Right lobe of liver (tissue), 6 donors: ENCODE measurements around the gene TNFAIP8. TPM values are rescaled to one million over a fixed set of nuclear protein-coding genes. Genes with fewer than 3 reads are reported as not detected.

ENCODE experiments used
- ATAC-seq, 4 donors: fragments of 200-7000 bp; cut with Tn5 transposase; one replicate each; pipeline ENCODE4 v1.9.1; 2020; ENCODE audit warnings: mild to moderate bottlenecking in 4 of 4, moderate library complexity in 4 of 4
- DNase-seq, 3 donors: peaks; one replicate each; pipeline ENCODE4 v3.0.0-alpha.2; 2020
- H3K27ac ChIP-seq, 3 donors: fragments of 200-600 bp; one replicate each; pipeline ENCODE4 v1.8.0; 2022
- H3K27me3 ChIP-seq, 2 donors: fragments of 200-600 bp; one replicate each; pipeline ENCODE4 v1.8.0; 2022
- H3K36me3 ChIP-seq, 4 donors: fragments of 200-600 bp; sonication (generic) in 1 of 4; one replicate each; pipeline versions ENCODE4 v1.5.1 to v1.8.0; 2017 to 2022; ENCODE audit warnings: control low read depth in 1 of 4
- H3K4me1 ChIP-seq, 4 donors: fragments of 200-600 bp; sonication (generic) in 1 of 4; one replicate each; pipeline versions ENCODE4 v1.5.1 to v1.8.0; 2017 to 2022; ENCODE audit warnings: control low read depth in 1 of 4
- H3K4me3 ChIP-seq, 3 donors: fragments of 200-600 bp; one replicate each; pipeline ENCODE4 v1.8.0; 2022
- H3K9me3 ChIP-seq, 4 donors: fragments of 200-600 bp; sonication (generic) in 1 of 4; one replicate each; pipeline versions ENCODE4 v1.5.1 to v1.8.0; 2017 to 2022; ENCODE audit warnings: control low read depth in 1 of 4
- POLR2A ChIP-seq: fragments of 450-650 bp; IDR thresholded peaks from one replicate; pipeline ENCODE4 v1.6.1; 2017; ENCODE audit warnings: antibody characterized with exemption, mild to moderate bottlenecking
- WGBS: methylation state at CpG from one replicate; pipeline ENCODE4 v1.1.6; 2018; ENCODE audit warnings: low coverage, low lambda C conversion rate; ENCODE audit not compliant: insufficient coverage; ENCODE audit errors: missing lambda C conversion rate; 5-methylcytosine and 5-hydroxymethylcytosine counted together
- intact Hi-C, 2 donors: fragments of 100-400 bp; cut with DNase I; formaldehyde crosslinking; loops; one replicate each; pipeline versions ENCODE4 v1.11.2 to v1.14.1; 2022
- total RNA-seq, 6 experiments: library from RNA; depleted of rRNA in 2 of 6; stranded (reverse); fragments of >200 nt in 2 of 6; fragmentation: NEBNext Ultra II Directional in 3 of 6; extraction: Animal tissue kit (Norgen Biotek cat#: 25700) in 3 of 6; gene quantifications; one replicate each; pipeline versions ENCODE4 v1.1.0 to v1.2.4, GENCODE V29; 2016 to 2023
- TF ChIP-seq, protein P1 (sequence below), 4 donors: fragments of 200-600 bp in 3 of 4; fragments of 450-650 bp in 1 of 4; IDR thresholded peaks; one replicate each; pipeline versions ENCODE4 v1.5.1 to v1.8.0; 2016 to 2022; ENCODE audit warnings: antibody characterized with exemption in 4 of 4, mild to moderate bottlenecking in 2 of 4
- donor health status: DM: no; HTN: yes; CAD: no.
- donor health status: DM: no; HTN: no; CAD: no.
- donor health status: DM: no; HTN: no; CAD: no.
- donor health status: DM: no; HTN: yes; CAD: no.
- donor health status: DM: no; HTN: yes; CAD: no.

The TNFAIP8 gene
- total RNA-seq, 6 experiments from 2014 or later: 2.2 to 26.7 (median 5.4) TPM

DNA sequence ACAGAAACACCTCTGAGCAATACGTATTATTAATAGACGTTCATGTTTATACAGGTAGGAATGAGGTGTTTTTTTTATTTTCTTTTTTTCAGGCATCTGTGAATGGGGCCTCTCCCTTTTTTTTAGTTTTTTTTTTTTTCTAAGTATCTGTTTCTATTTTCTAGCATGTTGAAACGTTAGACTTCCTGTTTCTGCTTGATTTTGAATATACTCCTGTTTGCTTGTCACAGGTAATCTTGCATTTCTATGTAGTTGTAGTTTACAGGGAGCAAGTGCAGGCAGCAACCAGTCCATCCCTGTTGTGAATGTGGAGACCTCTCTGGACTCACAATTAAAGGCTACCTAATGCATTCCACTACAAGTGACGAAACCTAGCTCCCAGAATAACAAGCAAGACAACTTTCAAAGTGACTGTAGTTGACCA, 22.8 kb upstream of the TNFAIP8 start:
- TF ChIP-seq POLR2A: no peak
- TF ChIP-seq, protein P1, sequence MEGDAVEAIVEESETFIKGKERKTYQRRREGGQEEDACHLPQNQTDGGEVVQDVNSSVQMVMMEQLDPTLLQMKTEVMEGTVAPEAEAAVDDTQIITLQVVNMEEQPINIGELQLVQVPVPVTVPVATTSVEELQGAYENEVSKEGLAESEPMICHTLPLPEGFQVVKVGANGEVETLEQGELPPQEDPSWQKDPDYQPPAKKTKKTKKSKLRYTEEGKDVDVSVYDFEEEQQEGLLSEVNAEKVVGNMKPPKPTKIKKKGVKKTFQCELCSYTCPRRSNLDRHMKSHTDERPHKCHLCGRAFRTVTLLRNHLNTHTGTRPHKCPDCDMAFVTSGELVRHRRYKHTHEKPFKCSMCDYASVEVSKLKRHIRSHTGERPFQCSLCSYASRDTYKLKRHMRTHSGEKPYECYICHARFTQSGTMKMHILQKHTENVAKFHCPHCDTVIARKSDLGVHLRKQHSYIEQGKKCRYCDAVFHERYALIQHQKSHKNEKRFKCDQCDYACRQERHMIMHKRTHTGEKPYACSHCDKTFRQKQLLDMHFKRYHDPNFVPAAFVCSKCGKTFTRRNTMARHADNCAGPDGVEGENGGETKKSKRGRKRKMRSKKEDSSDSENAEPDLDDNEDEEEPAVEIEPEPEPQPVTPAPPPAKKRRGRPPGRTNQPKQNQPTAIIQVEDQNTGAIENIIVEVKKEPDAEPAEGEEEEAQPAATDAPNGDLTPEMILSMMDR (IDR thresholded peaks at IDR 0.05): no peak
- H3K36me3 ChIP-seq: no peaks in the 10 kb centered on the region
- no peaks in the 10 kb centered on the region for H3K4me1 ChIP-seq
- DNase-seq (no peak), ATAC-seq (no peak)
- 38% methylated on average over 4 of the region's 4 CpGs for whole genome bisulfite sequencing
- no peaks in the 10 kb centered on the region for H3K27me3 ChIP-seq
- intact Hi-C loops: loop anchor here in 1 of 2 donors (10.0 kb wide), 1 partner anchor 218 kb away; no protein-coding TSS in a partner anchor
- H3K4me3 ChIP-seq: no peak overlapping the region
- H3K9me3 ChIP-seq: no peaks in the 10 kb centered on the region
- no peak overlapping the region for H3K27ac ChIP-seq

DNA sequence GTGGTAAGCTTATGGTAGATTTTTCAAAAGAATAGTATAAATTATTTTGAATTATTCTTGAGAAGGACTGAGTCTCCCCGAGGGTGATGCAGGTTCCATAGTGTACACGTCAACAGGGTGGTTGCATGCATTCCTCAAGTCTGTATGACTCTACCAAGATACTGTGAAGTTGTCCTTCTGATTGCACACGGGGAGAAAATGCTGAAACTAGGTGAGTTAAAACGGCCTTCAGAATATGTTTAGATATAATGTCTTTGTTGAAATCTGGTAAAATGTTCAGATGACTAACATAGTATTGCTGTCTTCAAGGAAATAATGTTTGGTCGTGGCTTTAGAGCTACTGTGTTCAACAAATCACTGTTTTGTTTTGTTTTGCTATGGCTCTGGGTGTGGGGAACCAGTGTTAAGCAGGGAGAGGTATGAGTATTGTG, 22.4 kb upstream of the TNFAIP8 start:
- H3K27ac ChIP-seq: no peak overlapping the region
- no peak for DNase-seq
- WGBS: 61% methylated on average over 5 of the region's 5 CpGs
- no peaks in the 10 kb centered on the region for H3K36me3 ChIP-seq
- TF ChIP-seq POLR2A: no peak
- TF ChIP-seq, protein P1 (IDR thresholded peaks at IDR 0.05): no peak
- no peak for ATAC-seq
- H3K9me3 ChIP-seq: no peaks in the 10 kb centered on the region
- intact Hi-C loops: loop anchor here in 1 of 2 donors (10.0 kb wide), 1 partner anchor 219 kb away; no protein-coding TSS in a partner anchor
- H3K27me3 ChIP-seq: no peaks in the 10 kb centered on the region
- no peak overlapping the region for H3K4me3 ChIP-seq
- no peaks in the 10 kb centered on the region for H3K4me1 ChIP-seq

GRCh38 chr5:119335261-119335677, 20.6 kb upstream of the TNFAIP8 start:
- no peak for ATAC-seq
- Histone ChIP-seq H3K36me3 (no peaks in the 10 kb centered on the region), H3K27me3 (no peaks in the 10 kb centered on the region), H3K4me3 (no peak overlapping the region), H3K4me1 (no peaks in the 10 kb centered on the region), H3K9me3 (no peaks in the 10 kb centered on the region), H3K27ac (no peak overlapping the region)
- 23% methylated on average over 1 of the region's 4 CpGs for WGBS
- intact Hi-C loops: loop anchor here in 1 of 2 donors (10.0 kb wide), 1 partner anchor 220 kb away; no protein-coding TSS in a partner anchor
- TF ChIP-seq POLR2A: no peak
- TF ChIP-seq, protein P1 (IDR thresholded peaks at IDR 0.05): no peak
- no peak for DNase-seq

GRCh38 chr5:119336262-119336661, 19.6 kb upstream of the TNFAIP8 start:
- Histone ChIP-seq H3K4me1 (no peaks in the 10 kb centered on the region), H3K27me3 (no peaks in the 10 kb centered on the region), H3K27ac (no peak overlapping the region), H3K9me3 (no peaks in the 10 kb centered on the region), H3K4me3 (no peak overlapping the region), H3K36me3 (no peaks in the 10 kb centered on the region)
- WGBS: no CpG with 5 or more reads among the region's 1 CpG
- DNase-seq (no peak), ATAC-seq (no peak)
- intact Hi-C loops: loop anchor here in 1 of 2 donors (10.0 kb wide), 1 partner anchor 221 kb away; no protein-coding TSS in a partner anchor
- no peak for TF ChIP-seq POLR2A
- TF ChIP-seq, protein P1 (IDR thresholded peaks at IDR 0.05): no peak
